ENCODE results near the gene SURF1. TPM values are rescaled to one million over a fixed set of nuclear protein-coding genes. Genes with fewer than 3 reads are reported as not detected.

The SURF1 gene
- total and polyA plus RNA-seq, 10 of the 15 experiments (the other 5 are each of a cell fraction or from before 2014, with no cell fraction given) = 17.9 to 46.4 (median 29.6) TPM

GRCh38 chr9:133306242-133307204, 49.8 kb downstream of the SURF1 start:
- WGBS (ENCODE audit: insufficient coverage, insufficient replicate concordance, low lambda C conversion rate, missing lambda C conversion rate) = 52% methylated on average over 31 of the region's 31 CpGs
- H2AFZ ChIP-seq (ENCODE audit: control insufficient read depth, low read depth, low read length) = no peak overlapping the region
- ATAC-seq = no peak

More at GRCh38 chr9:133306242-133307204, 49.8 kb downstream of the SURF1 start:
- RAD21 ChIA-PET (ENCODE audit: unreplicated experiment) = no interaction called here
- Histone ChIP-seq H3K4me1 (ENCODE audit: control insufficient read depth, insufficient read depth, low read length) (no peaks in the 10 kb centered on the region), H4K20me1 (ENCODE audit: control insufficient read depth, insufficient read depth) (no peaks in the 10 kb centered on the region), H3K27ac (ENCODE audit: control insufficient read depth, insufficient read depth) (no peak overlapping the region), H3K9ac (ENCODE audit: control insufficient read depth, insufficient read depth, low read length) (no peak overlapping the region), H3K4me2 (ENCODE audit: control insufficient read depth, insufficient read depth) (no peak overlapping the region), H3K4me3 (no peak overlapping the region), H3K9me3 (replicated peaks; ENCODE audit: control insufficient read depth, insufficient read depth, low read length) (no peaks in the 10 kb centered on the region; the same call in 2 of the 3 replicates), H3K36me3 (ENCODE audit: control insufficient read depth in 2 of 2, insufficient read depth in 2 of 2, low read length in 1 of 2) (no peaks in the 10 kb centered on the region), H3K27me3 (replicated peaks in 1 of 2; ENCODE audit: control insufficient read depth in 2 of 2, insufficient read depth in 2 of 2, low read length in 1 of 2) (no peaks in the 10 kb centered on the region), H3K79me2 (ENCODE audit: control insufficient read depth, insufficient read depth, low read length) (no peaks in the 10 kb centered on the region)
- no peak for DNase-seq (ENCODE audit: low read depth, low spot score)
- in situ Hi-C loops (cut with MboI) (no loop called here), intact Hi-C loops (cut with micrococcal nuclease; ENCODE audit: unreplicated experiment) (no loop called here)
- TF ChIP-seq LARP7 (IDR thresholded peaks at IDR 0.05) = no peak
- no peak for TF ChIP-seq MLLT1 (IDR thresholded peaks at IDR 0.05)
- no peak for TF ChIP-seq SUZ12 (IDR thresholded peaks at IDR 0.05; ENCODE audit: unreplicated experiment)
- TF ChIP-seq EZH2 (IDR thresholded peaks at IDR 0.05; ENCODE audit: borderline replicate concordance, control insufficient read depth, low read depth, low read length) = no peak
- TF ChIP-seq CBX3 (IDR thresholded peaks at IDR 0.05; ENCODE audit: borderline replicate concordance, low read depth) = no peak
- BruUV-seq (replicated peaks) = no TSS peak
- CTCF ChIA-PET = interaction anchor here (1.3 kb wide), 1 partner anchor 119 kb away, joined by 3 read pairs; no protein-coding TSS in a partner anchor
- no peak for FAIRE-seq
- POLR2A ChIA-PET = no interaction called here
- SMC1A ChIA-PET (ENCODE audit: uncharacterized antibody, unreplicated experiment) = no interaction called here
